CD4-positive, alpha-beta T cell treated with Interleukin-4 for 4 hours (primary cell): ENCODE data around the gene FER1L5.
"Not testable (repeated sequence)": the region's sequence is repeated elsewhere in the genome, so short reads cannot be mapped to it uniquely, and the experiment has no call there.

Experiments
- DNase-seq: peaks from one replicate; pipeline ENCODE4 v3.0.0-alpha.2; 2020

The FER1L5 gene

GRCh38 chr2:96636551-96637171 is 5.9 kb upstream of the FER1L5 start:
- no peak for DNase-seq

- peak; percentile 77 for DNase-seq
Measured at GRCh38 chr2:96637385-96638143, 5.0 kb upstream of the FER1L5 start.

GRCh38 chr2:96638144-96639121 is 4.1 kb upstream of the FER1L5 start, which contains the start of gene KANSL3:
Gene KANSL3 (minus strand): TSS chr2:96638312. CDS start chr2:96637135, 1,177 bp downstream.
- DNase-seq: peak; percentile 90

- no peak for DNase-seq
Measured at GRCh38 chr2:96647681-96648080, 5.1 kb downstream of the FER1L5 start.

GRCh38 chr2:96648306-96648930 is 5.9 kb downstream of the FER1L5 start:
- DNase-seq: no peak

GRCh38 chr2:96649342-96649741 is 6.8 kb downstream of the FER1L5 start:
- DNase-seq: no peak

GRCh38 chr2:96651793-96652192 is 9.2 kb downstream of the FER1L5 start:
- no peak for DNase-seq

- not testable (repeated sequence) for DNase-seq
Measured at GRCh38 chr2:96654791-96655190, 12.2 kb downstream of the FER1L5 start.

- DNase-seq: no peak
Measured at GRCh38 chr2:96655526-96655925, 13.0 kb downstream of the FER1L5 start.

GRCh38 chr2:96656540-96656939 is 14.0 kb downstream of the FER1L5 start:
- no peak for DNase-seq

GRCh38 chr2:96661324-96661723 is 18.8 kb downstream of the FER1L5 start:
- no peak for DNase-seq

- no peak for DNase-seq
Measured at GRCh38 chr2:96662360-96662759, 19.8 kb downstream of the FER1L5 start.

GRCh38 chr2:96663177-96663576 is 20.6 kb downstream of the FER1L5 start:
- DNase-seq: no peak

- DNase-seq: no peak
Measured at GRCh38 chr2:96663829-96664228, 21.3 kb downstream of the FER1L5 start.

GRCh38 chr2:96664366-96664925 is 21.9 kb downstream of the FER1L5 start:
- DNase-seq: no peak

GRCh38 chr2:96665083-96665569 is 22.6 kb downstream of the FER1L5 start:
- no peak for DNase-seq

- not testable (repeated sequence) for DNase-seq
Measured at GRCh38 chr2:96665717-96666116, 23.2 kb downstream of the FER1L5 start.

GRCh38 chr2:96668771-96669170 is 26.2 kb downstream of the FER1L5 start:
- DNase-seq: no peak

GRCh38 chr2:96669539-96670215 is 27.1 kb downstream of the FER1L5 start:
- no peak for DNase-seq

GRCh38 chr2:96679848-96680247 is 37.3 kb downstream of the FER1L5 start:
- DNase-seq: no peak

GRCh38 chr2:96680561-96681141 is 38.1 kb downstream of the FER1L5 start:
- no peak for DNase-seq
